ENCODE measurements around the gene FBXO42.
"Not testable (repeated sequence)": the region's sequence is repeated elsewhere in the genome, so short reads cannot be mapped to it uniquely, and the experiment has no call there.

Gene FBXO42

DNA sequence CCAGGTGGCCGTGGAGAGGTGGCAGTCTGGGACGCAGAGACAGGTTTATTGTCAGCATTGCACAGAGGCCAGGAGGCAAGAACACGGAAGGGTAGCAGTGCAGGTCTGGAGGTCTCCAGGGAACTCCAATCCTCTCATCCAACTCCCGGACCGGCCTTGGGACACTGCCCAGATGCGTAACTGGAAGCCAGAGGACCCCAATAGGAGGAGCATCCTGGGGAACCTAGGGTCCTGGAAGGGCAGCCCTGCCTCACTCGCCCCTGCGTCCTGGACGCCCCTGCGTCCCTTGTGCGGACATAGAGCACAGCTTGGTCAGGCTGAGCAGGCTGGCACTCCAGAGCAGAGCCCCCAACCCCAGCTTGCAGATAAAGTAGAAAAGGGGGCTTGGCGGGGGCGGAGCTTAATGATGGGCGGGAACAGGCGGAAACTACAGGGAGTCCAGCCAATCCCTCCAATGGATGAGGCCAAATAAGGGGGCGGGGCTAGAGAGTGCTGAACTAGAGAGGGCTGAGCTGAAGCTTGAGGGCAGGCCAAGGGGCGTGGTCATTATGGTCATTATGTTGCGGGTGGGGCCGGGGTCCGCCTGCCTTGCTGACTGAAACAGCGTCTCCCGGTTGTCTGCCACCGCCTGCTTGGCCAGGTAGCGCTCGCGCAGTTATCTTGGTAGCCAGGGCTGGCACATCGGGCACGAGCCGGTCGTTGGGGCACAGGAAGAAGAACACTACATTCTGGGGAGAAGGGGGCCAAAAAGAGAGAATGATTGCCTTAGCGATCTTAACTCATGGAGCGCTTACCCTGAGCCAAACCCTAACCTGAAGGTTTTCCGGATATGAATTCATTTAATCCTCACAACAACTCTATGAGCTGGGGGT, 136.2 kb downstream of the FBXO42 start:
- peak in 1 of 2 donors; percentile 25 for DNase-seq

DNA sequence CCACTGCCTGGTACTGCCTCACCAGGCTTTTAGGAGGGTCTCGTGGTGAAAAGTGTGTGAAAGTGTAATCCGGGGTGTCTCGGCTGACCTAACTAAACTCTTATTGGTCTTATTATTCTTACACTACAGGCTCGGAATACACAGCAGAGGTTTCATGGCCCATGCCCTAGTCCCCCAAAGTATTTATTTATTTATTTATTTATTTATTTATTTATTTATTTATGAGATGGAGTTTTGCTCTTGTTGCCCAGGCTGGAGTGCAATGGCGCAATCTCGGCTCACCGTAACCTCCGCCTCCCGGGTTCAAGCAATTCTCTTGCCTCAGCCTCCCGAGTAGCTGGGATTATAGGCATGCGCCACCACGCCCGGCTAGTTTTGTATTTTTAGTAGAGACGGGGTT, 137.0 kb downstream of the FBXO42 start:
- DNase-seq: not testable (repeated sequence)

- not testable (repeated sequence) for DNase-seq
These were observed 138.7 kb downstream of the FBXO42 start for GRCh38 chr1:16213544-16213943.

- DNase-seq: no peak
These were observed 139.3 kb downstream of the FBXO42 start for GRCh38 chr1:16213013-16213412.

DNA sequence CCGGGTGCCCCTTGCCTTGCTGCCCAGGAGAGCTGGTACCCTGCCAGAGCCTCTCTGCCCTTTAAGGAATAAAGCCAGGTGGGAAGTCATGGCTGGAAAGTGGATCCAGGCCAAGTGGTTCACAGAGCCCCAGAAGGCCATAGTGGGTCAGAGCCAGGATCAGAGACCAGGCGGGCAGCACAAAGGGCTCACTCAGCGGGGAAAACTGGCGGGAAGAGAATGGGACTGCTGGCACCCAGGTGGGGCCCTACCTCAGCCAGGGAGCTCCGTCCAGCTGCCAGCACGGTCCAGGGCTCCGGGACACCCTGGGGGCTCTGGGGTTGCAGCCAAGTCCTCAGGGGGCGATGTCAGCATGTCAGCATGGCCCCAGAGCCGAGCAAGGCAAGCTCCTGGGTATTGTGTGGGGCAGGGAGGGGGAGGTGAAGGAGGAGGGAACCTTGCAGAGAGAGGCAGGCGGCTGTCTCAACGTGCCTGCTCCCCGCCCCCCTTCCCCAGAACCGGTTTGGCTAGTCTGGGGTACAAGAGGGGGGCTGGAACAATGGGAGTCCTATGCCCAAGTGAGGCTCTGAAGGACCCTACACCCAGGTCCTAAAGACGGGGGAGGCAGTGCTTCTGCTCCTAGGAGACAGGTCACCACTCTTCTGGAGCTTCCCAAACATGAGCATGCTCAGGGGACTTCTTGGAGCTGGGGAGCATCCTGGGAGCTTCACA, 139.9 kb downstream of the FBXO42 start, which contains the start of gene ARHGEF19:
TSS of gene ARHGEF19 (minus strand) at position 402 of the 711 bp plus-strand sequence. CDS start 3,598 bp downstream, outside the sequence.
- DNase-seq: no peak

DNA sequence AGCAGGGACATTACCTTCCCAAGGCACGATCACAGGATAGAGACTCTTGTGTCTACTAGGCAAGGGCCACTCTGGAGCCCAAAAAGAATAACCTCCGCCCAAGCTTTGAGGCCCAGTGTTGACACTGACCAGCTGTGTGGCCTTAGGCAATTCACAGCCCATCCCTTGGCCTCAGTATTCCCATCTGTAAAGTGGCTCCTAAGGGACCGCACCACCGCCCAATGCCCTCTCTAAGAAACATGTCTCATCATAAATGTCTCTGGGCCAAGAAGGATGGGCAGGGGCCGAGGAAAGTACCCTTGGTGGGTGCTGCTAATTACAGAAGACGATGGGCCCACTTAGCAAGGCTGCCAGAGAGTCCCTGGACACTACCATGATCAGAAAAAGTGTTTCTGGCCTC, 140.5 kb downstream of the FBXO42 start:
- no peak for DNase-seq

DNA sequence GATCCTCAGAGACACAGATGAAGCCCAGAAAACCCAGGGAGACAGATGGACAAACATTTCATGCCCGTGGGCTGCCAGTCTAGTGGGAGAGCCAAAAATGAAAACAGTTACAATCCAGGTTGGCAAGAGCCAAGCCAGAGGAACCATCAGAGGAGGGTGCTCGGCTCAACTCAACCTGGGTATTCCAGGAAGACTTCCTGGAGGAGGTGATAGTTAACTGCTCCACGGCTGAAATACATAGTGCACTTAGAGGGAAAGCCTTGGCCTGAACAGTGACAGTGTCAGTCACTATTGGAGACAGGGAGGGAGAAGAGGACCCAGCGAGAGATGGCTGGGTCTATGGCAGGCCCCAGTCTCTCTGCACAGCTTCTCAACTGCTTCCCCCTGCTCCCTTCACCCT, 141.7 kb downstream of the FBXO42 start:
- DNase-seq: no peak

- DNase-seq: peak; percentile 14 to 43
These were observed 142.4 kb downstream of the FBXO42 start for GRCh38 chr1:16209847-16210407.

DNA sequence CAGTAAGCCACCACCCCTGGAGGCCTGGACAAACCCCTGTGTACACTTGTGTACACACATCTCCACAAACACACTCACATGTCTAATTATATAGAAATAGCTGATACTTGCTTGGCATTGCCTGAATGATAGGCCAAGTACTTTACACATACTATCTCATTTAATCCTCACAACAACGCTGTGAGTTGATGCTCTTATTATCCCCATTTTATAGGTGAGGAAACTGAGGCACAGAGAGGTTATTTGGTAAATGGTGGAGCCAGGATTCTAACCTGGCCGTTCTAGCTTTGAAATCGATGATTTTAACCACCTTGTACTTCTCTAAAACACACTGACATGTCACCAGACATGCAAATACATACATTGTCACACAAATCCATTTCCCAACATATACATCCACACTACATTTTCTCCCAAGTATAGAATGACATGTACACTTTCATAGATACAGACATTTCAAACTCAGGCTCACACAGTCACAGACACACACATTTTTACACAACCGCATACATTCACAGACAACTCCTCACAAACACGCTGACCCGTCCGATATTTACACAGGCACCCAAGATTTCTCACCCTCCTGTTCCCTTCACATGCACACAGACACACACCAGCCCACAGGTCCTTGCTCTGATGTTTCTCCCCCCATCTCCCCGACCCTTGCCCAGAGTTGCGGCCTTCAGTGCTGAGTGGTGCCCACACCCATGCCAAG, 143.0 kb downstream of the FBXO42 start:
- DNase-seq: no peak

GRCh38 chr1:16208270-16208987, 143.9 kb downstream of the FBXO42 start:
- no peak for DNase-seq

DNA sequence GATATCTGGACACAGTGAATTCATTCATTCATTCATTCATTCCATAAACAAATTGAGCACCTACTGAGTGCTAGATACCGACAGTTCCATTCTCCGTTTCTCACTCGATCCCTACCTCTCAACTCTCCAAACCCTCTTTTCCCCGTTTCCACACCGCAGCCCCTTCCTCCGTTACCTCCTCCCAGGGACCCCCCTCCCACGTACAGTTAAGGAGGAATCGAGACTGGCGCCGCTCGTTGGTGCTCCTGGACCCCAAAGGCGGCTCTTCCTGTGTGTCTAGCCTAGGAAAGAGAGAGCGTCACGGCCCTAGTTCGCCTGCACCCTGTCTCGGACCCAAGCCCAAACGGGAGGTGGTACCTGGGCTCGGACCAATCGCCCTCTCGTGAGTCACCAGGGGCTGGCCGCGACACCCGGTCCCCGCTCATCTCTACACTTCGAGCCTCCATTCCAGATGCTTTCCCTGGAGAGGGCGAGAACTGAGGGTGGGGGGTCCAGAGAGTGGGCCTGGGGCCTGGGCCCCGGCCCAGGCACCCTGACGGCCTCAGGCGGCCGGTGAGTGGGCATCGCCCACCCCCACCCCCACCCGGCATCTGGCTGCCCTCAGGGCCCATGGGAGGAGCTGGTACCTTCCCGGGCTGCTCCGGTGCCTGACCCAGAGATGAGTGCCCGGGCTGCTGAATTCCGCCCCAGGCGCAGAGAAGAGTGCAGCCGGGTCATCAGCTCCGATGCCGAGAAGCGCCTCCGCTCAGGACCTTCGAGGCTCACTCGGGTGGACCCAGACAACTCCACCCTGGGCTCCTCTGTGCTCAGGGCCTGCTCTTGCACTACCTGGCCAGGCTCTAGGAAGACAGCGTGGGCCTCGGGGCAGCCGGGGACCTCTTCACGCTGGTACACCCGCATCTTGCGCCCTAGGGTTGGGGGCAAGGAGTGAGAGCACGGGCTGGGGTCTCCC, 144.7 kb downstream of the FBXO42 start:
- no peak for DNase-seq

DNA sequence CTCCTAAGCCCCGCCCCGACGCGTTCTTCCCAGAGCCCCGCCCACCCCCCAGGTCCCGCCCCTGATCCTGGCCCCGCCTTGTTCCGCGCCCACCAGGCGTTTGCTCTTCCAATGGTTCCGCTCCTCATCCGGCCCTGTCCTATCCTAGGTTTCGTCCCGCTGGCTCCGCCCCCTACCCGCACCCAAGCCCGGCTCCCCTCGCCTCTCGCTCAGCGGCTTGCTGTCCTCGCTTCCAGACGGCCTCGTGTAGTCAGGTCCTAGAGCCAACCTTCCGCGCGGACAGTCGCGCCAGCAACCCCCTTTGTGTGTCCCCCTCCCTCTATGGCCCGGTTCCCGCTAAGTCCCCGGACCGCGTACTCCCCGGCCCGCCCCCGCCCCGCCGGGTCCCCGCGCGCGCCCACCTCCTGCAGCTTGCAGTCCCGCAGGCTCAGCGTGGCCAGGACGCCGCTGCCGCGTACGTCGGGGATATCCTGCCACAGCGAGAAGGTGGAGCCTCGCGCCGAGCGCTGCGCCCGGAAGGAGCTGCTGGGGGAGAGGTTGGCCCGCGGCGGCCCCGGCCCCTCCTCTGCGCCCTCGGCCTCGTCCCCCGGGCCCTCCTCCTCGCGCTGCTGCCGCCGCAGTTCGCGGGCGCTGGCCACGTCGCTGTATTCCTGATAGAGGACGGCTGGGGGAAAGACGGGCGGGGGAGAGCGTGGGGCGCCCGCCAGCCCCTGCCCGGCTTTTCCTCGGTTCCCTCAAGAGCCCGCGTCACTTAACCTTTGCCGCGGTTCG, 145.5 kb downstream of the FBXO42 start:
- peak; percentile 87 to 89 for DNase-seq

GRCh38 chr1:16205891-16206546, 146.3 kb downstream of the FBXO42 start:
- DNase-seq: no peak

- DNase-seq: no peak
These were observed 147.0 kb downstream of the FBXO42 start for GRCh38 chr1:16205334-16205671.

- no peak for DNase-seq
These were observed 147.5 kb downstream of the FBXO42 start for GRCh38 chr1:16204634-16205333.

- DNase-seq: no peak
These were observed 148.1 kb downstream of the FBXO42 start for GRCh38 chr1:16204216-16204615.

- no peak for DNase-seq
These were observed 148.7 kb downstream of the FBXO42 start for GRCh38 chr1:16203550-16203949.

GRCh38 chr1:16202281-16203210, 149.7 kb downstream of the FBXO42 start:
- DNase-seq: no peak
